OCI-M2 (cell line): Measurements from ENCODE around the gene ARHGEF19.

Experiments
- DNase-seq: peaks from one replicate; lab custom pipeline; 2025; ENCODE audit not compliant: unreplicated experiment; lab: John Stamatoyannopoulos, UW

ARHGEF19 gene

GRCh38 chr1:16244650-16245285 lies 32.3 kb upstream of the ARHGEF19 start:
- DNase-seq = no peak

- peak; percentile 68 for DNase-seq
Measured at GRCh38 chr1:16243936-16244649, 31.6 kb upstream of the ARHGEF19 start.

- no peak for DNase-seq
Measured at GRCh38 chr1:16243215-16243610, 30.8 kb upstream of the ARHGEF19 start.

DNA sequence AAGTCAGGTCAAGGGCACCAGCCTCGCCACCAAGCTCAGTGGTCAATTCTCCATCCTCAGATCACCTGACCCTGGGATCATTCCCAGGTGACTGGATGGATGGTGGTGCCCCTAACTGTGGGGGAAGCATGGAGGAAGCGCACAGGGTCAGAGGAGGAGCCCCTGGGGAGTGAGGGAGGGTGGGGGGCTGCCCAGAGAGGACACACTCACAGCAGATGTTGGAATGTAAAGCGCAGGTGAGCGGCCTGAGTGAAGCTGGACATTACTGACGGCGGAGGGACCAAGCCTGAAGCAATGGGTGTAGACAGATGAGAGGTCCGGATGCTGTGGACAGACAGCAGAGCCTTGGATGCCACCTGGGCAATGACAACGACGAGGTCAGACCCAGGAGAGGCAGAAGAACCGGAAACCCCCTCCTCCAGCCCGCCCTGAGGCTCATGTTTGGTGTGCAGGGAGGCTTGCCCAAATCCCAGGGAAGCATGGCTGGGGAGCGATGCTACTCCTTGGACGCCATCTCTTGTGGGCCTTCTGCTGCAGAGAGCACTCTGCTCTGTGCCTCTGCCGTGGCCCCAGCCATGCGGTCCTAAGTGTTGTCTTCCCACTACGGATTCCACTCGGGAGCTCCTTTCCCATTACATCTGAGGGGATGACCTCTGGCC lies 30.2 kb upstream of the ARHGEF19 start:
- DNase-seq = no peak

GRCh38 chr1:16241221-16241708 lies 28.8 kb upstream of the ARHGEF19 start:
- DNase-seq = no peak

- DNase-seq = no peak
Measured at GRCh38 chr1:16239972-16240491, 27.6 kb upstream of the ARHGEF19 start.

- DNase-seq = no peak
Measured at GRCh38 chr1:16237343-16237830, 24.9 kb upstream of the ARHGEF19 start.

DNA sequence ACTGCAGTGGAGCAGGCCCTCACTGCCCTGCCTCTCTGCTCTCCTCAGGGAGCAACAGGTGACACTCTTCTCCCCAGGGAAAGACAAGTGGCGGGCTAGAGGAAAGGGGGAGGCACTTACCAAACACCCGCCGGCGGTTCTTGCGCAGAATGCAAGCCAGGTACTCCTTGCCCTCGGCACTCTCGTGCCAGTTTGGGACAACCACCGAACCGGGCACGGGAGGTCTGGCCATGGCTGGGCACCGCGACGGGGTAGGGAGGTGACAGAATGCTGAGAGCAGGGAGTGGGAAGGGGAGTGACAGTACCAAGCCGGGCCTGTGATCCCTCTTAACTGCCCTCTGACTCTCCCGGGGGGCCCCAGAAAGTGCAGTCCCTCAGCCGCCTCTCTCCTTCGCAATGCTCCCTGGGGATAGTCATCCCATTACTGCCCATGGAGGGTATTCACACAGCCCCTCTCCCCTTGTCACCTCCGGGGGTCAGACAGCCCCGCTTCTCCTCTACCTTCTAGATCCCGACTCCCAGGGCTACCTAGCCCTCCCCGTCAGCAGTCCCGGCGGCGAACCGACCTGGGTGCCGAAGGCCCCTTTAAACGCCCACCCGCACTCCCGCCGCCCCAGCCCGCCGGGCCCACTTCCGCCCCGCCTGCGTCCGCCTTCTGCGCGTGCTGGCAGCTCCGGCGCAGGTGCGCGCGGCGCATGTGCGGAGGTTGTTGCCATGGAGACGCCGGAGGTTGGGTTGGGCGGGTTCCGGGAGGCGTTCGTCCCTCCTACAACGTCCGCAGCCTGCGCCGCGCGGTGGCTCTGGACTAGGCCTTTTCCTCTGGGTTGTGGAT lies 24.3 kb upstream of the ARHGEF19 start, which contains the start of gene CPLANE2:
TSS of gene CPLANE2 (minus strand) at position 673 of the 832 bp plus-strand sequence. CDS start at position 232, 441 bp downstream.
- peak; percentile 68 for DNase-seq

DNA sequence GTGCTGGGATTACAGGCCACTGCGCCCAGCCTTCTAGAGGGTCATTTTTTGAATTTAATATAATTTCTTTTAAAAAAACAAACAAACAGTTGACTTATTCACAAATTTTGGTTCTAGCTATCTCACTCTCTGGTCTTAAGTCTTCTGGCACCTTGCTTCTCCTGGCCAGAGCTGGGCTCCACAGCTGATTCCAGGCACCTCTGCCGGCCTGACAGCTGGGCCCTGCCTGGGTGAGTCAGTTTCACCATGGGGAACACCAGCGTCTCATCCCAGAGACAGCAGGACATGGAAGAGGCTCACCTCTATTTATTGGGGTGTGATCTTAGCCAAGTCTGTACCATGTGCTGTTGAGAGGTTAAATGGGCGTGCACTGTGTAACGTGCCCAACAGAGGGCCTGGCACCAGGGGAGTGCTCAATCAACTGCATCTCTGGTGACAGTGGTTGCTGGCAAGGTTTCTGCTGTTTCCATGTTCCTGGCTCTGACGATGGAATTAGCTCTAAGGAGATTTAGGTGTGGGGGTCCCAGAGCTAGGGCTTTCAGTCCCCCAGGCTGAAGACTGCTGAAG lies 23.6 kb upstream of the ARHGEF19 start:
- DNase-seq = no peak

- DNase-seq = no peak
Measured at GRCh38 chr1:16235347-16235746, 22.9 kb upstream of the ARHGEF19 start.

GRCh38 chr1:16233431-16233830 lies 21.0 kb upstream of the ARHGEF19 start:
- DNase-seq = no peak

DNA sequence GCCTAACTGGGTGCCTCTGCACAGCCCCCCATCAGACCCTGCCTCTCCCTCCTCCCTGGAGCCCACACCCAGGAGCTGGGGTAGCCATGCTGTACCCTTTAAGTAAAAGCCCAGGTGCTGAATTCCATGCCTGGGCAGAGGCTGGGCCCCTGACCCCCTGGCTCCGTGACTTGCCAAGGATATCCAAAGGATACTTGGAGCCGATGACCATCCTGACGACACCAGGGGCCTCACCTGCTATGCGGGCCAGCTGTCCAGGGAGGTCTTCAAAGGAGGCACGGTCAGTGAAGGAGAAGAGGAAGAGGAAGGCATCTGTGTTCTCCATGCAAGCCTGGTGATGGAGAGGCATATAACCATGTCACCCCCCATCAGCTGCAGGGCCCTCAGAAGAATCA lies 19.9 kb upstream of the ARHGEF19 start:
- no peak for DNase-seq

DNA sequence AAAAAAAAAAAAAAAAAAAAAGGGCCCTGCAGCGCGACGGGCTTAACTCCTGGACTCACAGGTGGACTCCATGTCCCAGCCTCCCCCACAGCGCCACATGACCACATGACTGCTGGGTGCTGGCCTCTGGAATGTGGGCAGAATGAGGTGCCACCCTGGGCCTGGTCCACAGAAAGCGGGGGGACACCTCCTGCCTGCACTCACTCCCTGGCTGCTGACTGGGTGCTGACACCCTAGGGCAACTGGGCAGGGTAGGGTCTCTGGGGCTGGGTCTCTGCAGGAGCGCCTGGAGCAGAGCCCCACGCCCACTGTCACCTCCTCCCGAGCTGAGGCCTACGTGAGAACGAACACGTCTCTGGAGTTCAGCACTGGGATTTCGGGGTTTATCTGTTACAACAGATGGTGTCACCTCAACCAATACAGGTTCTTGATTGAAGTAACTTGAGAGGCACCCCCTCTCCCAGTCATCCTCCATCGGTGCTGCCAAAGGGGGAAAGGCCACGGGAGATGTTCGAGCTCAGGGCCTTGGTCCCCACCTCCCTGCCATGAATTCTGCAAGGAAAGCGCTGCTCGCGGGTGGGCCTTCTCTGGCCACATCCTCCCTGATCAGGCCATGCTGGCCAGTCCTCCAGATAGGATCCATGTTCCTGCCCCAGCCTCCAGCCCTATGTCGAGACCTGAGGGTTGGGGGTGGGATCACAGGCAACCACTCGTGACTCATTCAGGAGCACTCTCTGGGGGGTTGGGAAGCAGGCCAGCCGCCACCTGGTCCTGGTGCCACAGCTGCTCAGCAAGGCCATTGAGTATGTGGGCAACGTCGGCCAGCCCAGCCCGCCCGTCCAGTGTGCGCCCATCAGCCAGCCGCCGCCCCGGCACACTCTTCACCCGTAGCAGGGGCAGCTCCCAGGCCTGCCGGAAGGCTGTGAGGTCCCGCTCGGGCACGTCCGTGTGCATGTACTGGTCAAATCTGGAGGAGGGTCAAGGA lies 19.2 kb upstream of the ARHGEF19 start:
- no peak for DNase-seq

- DNase-seq = no peak
Measured at GRCh38 chr1:16230744-16231143, 18.3 kb upstream of the ARHGEF19 start.

DNA sequence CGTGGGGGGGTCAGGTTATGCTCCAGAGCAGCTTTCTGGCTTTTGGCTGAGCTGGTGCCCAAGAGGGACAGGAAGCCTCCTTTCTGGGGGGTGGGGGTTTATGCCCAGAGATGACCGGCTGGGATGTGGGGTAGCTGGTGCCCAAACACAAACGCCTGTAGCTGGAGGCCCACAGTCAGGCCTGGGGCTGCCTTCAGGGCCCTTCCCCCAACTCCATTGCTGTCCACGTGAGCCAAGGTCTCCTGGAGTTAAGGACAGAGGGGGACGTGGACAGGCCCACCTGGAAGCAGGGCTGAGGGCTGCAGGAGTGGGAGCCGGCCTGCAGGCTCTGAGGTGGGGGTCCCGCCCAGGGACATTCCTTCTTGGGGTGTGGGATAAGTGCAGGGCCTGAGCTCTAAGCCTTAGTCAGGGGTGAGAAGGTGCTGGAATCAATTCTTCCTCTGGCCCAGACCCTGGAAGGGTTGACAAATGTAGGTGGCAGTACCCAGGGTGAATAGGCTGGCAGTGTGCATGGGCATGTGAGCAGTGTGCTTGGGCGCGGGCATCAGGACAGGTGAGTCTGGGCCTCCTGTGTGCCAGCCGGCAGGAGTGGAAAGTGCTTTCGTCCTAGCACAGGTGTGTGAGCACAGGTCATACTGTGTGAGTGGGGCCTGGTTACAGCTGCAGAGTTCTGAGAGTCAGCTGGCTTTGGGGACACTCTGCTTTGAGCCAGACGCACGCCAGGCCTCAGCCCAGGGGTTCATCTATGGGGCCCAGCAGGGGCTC lies 17.7 kb upstream of the ARHGEF19 start:
- DNase-seq = no peak

- no peak for DNase-seq
Measured at GRCh38 chr1:16226490-16227179, 14.2 kb upstream of the ARHGEF19 start.

DNA sequence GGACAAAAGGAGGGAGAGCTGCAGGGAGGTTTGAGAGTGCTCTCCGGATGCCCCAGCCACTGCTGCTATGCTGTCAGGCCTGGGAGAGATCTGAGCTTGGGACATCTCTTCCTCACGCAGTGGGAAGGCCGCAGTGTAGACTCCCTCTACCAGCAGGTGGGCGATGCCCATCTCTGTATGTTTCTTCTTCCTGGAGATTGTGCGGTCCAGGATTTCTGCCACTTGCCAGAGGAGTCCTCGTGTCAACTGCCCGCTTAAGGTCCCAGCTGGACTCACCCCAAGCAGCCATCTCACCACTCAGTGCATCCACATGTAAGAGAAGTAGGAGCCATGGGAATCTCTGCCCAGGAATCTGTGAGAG lies 13.7 kb upstream of the ARHGEF19 start:
- DNase-seq = no peak

- DNase-seq = no peak
Measured at GRCh38 chr1:16224472-16224871, 12.0 kb upstream of the ARHGEF19 start.
